NB4 (cell line): Measurements from ENCODE around the gene GNG2.

Experiments used
- CTCF ChIP-seq: IDR thresholded peaks from one replicate; pipeline ENCODE4 v1.5.1; 2012; ENCODE audit warnings: low read depth, low read length
- MYC ChIP-seq: IDR thresholded peaks from 2 replicates; pipeline ENCODE4 v1.6.1; 2011; ENCODE audit warnings: low read depth, low read length
- POLR2A ChIP-seq: IDR thresholded peaks from 2 replicates; pipeline ENCODE4 v1.6.1; 2011; ENCODE audit warnings: mild to moderate bottlenecking; ENCODE audit not compliant: insufficient read length; ENCODE audit errors: extremely low read depth

GRCh38 chr14:51998348-51998747 lies 137.9 kb downstream of the GNG2 start:
- no peak for TF ChIP-seq CTCF
- TF ChIP-seq POLR2A = no peak
- TF ChIP-seq MYC = no peak
